Measurements from ENCODE around the gene STX11.

STX11 gene

GRCh38 chr6:144143878-144144277, 6.4 kb upstream of the STX11 start:
- DNase-seq = no peak

GRCh38 chr6:144144996-144145395, 5.3 kb upstream of the STX11 start:
- no peak for DNase-seq

- DNase-seq = no peak
Measured at GRCh38 chr6:144145541-144145940, 4.8 kb upstream of the STX11 start.

GRCh38 chr6:144148886-144149285, 1.4 kb upstream of the STX11 start:
- DNase-seq = no peak

- no peak for DNase-seq
Measured at GRCh38 chr6:144149558-144149893, 791 bp upstream of the STX11 start.

GRCh38 chr6:144150710-144151657, 667 bp downstream of the STX11 start:
- DNase-seq = no peak

- DNase-seq = no peak
Measured at GRCh38 chr6:144152334-144152900, 2.1 kb downstream of the STX11 start.

GRCh38 chr6:144153260-144153659, 2.9 kb downstream of the STX11 start:
- no peak for DNase-seq

- no peak for DNase-seq
Measured at GRCh38 chr6:144153971-144154370, 3.7 kb downstream of the STX11 start.

- DNase-seq = no peak
Measured at GRCh38 chr6:144155529-144155928, 5.2 kb downstream of the STX11 start.

- DNase-seq = no peak
Measured at GRCh38 chr6:144156338-144156737, 6.0 kb downstream of the STX11 start.

- no peak for DNase-seq
Measured at GRCh38 chr6:144156991-144157390, 6.7 kb downstream of the STX11 start.

GRCh38 chr6:144158133-144158532, 7.8 kb downstream of the STX11 start:
- no peak for DNase-seq

- DNase-seq = no peak
Measured at GRCh38 chr6:144159223-144159622, 8.9 kb downstream of the STX11 start.

GRCh38 chr6:144159742-144160141, 9.4 kb downstream of the STX11 start:
- no peak for DNase-seq

GRCh38 chr6:144160431-144161005, 10.2 kb downstream of the STX11 start:
- DNase-seq = no peak

- DNase-seq = no peak
Measured at GRCh38 chr6:144161975-144162374, 11.7 kb downstream of the STX11 start.

- DNase-seq = no peak
Measured at GRCh38 chr6:144162977-144163376, 12.7 kb downstream of the STX11 start.

- no peak for DNase-seq
Measured at GRCh38 chr6:144165784-144166183, 15.5 kb downstream of the STX11 start.

GRCh38 chr6:144170044-144170443, 19.7 kb downstream of the STX11 start:
- DNase-seq = no peak

- no peak for DNase-seq
Measured at GRCh38 chr6:144171406-144171805, 21.1 kb downstream of the STX11 start.

GRCh38 chr6:144174006-144174405, 23.7 kb downstream of the STX11 start:
- DNase-seq = no peak

- DNase-seq = no peak
Measured at GRCh38 chr6:144176043-144176442, 25.7 kb downstream of the STX11 start.

GRCh38 chr6:144177726-144178125, 27.4 kb downstream of the STX11 start:
- DNase-seq = no peak

All from DMS79 treated with DMSO at 0.1 percent for 48 hours (cell line).